Sigmoid colon (tissue), 7 donors: ENCODE results near the gene PANK2. TPM values are rescaled to one million over a fixed set of nuclear protein-coding genes. Genes with fewer than 3 reads are reported as not detected.

ENCODE experiments used
- DNase-seq: peaks from one replicate; pipeline ENCODE4 v3.0.0-alpha.2; 2019
- H3K27ac ChIP-seq, 4 donors: fragments of 200-600 bp; sonication (generic); one replicate each; pipeline ENCODE4 v1.5.1; 2016 to 2019; ENCODE audit warnings: mild to moderate bottlenecking in 1 of 4
- H3K27me3 ChIP-seq, 3 donors: fragments of 200-600 bp; sonication (generic); one replicate each; pipeline ENCODE4 v1.5.1; 2019; ENCODE audit warnings: mild to moderate bottlenecking in 1 of 3
- H3K36me3 ChIP-seq, 4 donors: fragments of 200-600 bp; sonication (generic); one replicate each; pipeline ENCODE4 v1.5.1; 2016 to 2019
- H3K4me1 ChIP-seq, 4 donors: fragments of 200-600 bp; sonication (generic); one replicate each; pipeline ENCODE4 v1.5.1; 2017 to 2019
- H3K4me3 ChIP-seq, 4 donors: fragments of 200-600 bp; sonication (generic); one replicate each; pipeline ENCODE4 v1.5.1; 2017 to 2019; ENCODE audit warnings: mild to moderate bottlenecking in 2 of 4, moderate library complexity in 1 of 4
- H3K9me3 ChIP-seq, 4 donors: fragments of 200-600 bp in 3 of 4; sonication (generic) in 3 of 4; one replicate each; pipeline versions ENCODE4 v1.5.1 to v1.6.1; 2013 to 2019
- CTCF ChIP-seq, 4 experiments: fragments of 450-650 bp in 3 of 4; fragments of 200-600 bp in 1 of 4; IDR thresholded peaks; one replicate each; pipeline ENCODE4 v1.5.1; 2016 to 2019; ENCODE audit warnings: antibody characterized with exemption in 4 of 4, mild to moderate bottlenecking in 3 of 4, moderate library complexity in 2 of 4
- EP300 ChIP-seq, 4 donors: sonication (generic); formaldehyde crosslinking; IDR thresholded peaks; one replicate each; pipeline ENCODE4 v1.6.1; 2017; ENCODE audit warnings: antibody characterized with exemption in 4 of 4
- POLR2A ChIP-seq, 2 donors: fragments of 450-650 bp; IDR thresholded peaks; one replicate each; pipeline ENCODE4 v1.6.1; 2016; ENCODE audit warnings: antibody characterized with exemption in 2 of 2, mild to moderate bottlenecking in 2 of 2, moderate library complexity in 2 of 2
- POLR2AphosphoS5 ChIP-seq, 4 donors: sonication (generic); formaldehyde crosslinking; IDR thresholded peaks; one replicate each; pipeline ENCODE4 v1.6.1; 2017; ENCODE audit warnings: antibody characterized with exemption in 4 of 4
- WGBS, 2 donors: extraction: QIAGEN DNeasy Blood & Tissue Kit; methylation state at CpG; one replicate each; pipeline ENCODE4 v1.1.7; 2013; 5-methylcytosine and 5-hydroxymethylcytosine counted together
- intact Hi-C: fragments of 100-400 bp; cut with DNase I; formaldehyde crosslinking; loops from one replicate; pipeline ENCODE4 v1.15.1; 2023
- polyA plus RNA-seq, 3 donors: library from polyadenylated mRNA; stranded (reverse); fragments of 200-250 nt; gene quantifications; one replicate each; pipeline ENCODE4 v1.2.3, GENCODE V29; 2013
- small RNA-seq, 3 donors: library from RNA; depleted of rRNA; stranded (forward); fragments of <200 nt; gene quantifications; one replicate each; pipeline ENCODE3, GENCODE V24; 2016
- total RNA-seq, 4 donors: library from RNA; depleted of rRNA; stranded (reverse); fragments of >200 nt; gene quantifications; one replicate each; pipeline ENCODE4 v1.1.0, GENCODE V29; 2016
- donor health status: healthy with polysubstance abuse.
- donor health status: Bipolar disorder and iron deficiency.
- donor health status: healthy.

Gene PANK2
- total and polyA plus RNA-seq, 7 donors = 16.2 to 43.2 (median 35.1) TPM

- intact Hi-C loops = no loop called here
- no peak overlapping the region for H3K27ac ChIP-seq
- 94% methylated on average over 2 of the region's 2 CpGs for WGBS, 2 donors
Observed at GRCh38 chr20:3973705-3974104, 84.5 kb downstream of the PANK2 start.

DNA sequence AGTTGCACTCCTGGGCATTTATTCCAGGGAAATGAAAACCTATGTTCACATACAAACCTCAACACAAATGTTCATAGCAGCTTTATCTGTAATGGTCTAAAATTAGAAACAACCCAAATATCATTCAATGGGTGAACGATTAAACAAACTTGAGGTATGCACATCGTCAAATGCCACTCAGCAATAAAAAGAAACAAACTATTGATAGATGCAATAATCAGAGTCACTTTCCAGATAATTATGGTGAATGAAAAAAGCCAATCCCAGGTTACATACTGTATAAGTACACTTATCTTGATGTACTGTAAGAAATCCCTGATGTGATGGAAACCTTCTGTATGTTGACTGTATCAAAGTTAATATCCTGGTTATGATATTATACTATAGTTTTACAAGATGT lies 87.3 kb downstream of the PANK2 start:
- no peak for DNase-seq
- WGBS, 2 donors = 33 to 66% methylated on average over 2 of the region's 2 CpGs
- intact Hi-C loops = no loop called here

More at GRCh38 chr20:3973705-3974104, 84.5 kb downstream of the PANK2 start:
- H3K9me3 ChIP-seq = peaks cover 0 to 2% (median 0%) of the 10 kb centered on the region in 4 donors
- TF ChIP-seq EP300 (IDR thresholded peaks at IDR 0.05) (no peak), POLR2AphosphoS5 (IDR thresholded peaks at IDR 0.05) (no peak), POLR2A (IDR thresholded peaks at IDR 0.05) (no peak), CTCF (IDR thresholded peaks at IDR 0.05) (no peak)
- DNase-seq = no peak
- H3K4me3 ChIP-seq = no peak overlapping the region
- H3K4me1 ChIP-seq = no peaks in the 10 kb centered on the region
- no peaks in the 10 kb centered on the region for H3K27me3 ChIP-seq
- H3K36me3 ChIP-seq = no peaks in the 10 kb centered on the region

More for the DNA sequence above, 87.3 kb downstream of the PANK2 start:
- H3K4me3 ChIP-seq = no peak overlapping the region
- TF ChIP-seq EP300 (IDR thresholded peaks at IDR 0.05) (no peak), CTCF (IDR thresholded peaks at IDR 0.05) (no peak), POLR2A (IDR thresholded peaks at IDR 0.05) (no peak), POLR2AphosphoS5 (IDR thresholded peaks at IDR 0.05) (no peak)
- H3K9me3 ChIP-seq = peaks cover 0 to 2% (median 0%) of the 10 kb centered on the region in 4 donors
- H3K27me3 ChIP-seq = no peaks in the 10 kb centered on the region
- no peaks in the 10 kb centered on the region for H3K36me3 ChIP-seq
- H3K27ac ChIP-seq = no peak overlapping the region
- peaks cover 0 to 8% (median 3%) of the 10 kb centered on the region in 4 donors for H3K4me1 ChIP-seq

Small RNA genes within 50 kb of the gene (small RNA-seq; reads per million reads assigned to genes)
- 0 to 1.2 (median 1.1) reads per million in 3 donors for gene MIR103A2

Other genes with a start within 250 kb of the PANK2 start
- not detected for gene GFRA4, start 226.0 kb upstream of the PANK2 start, total RNA-seq
- not detected for gene GFRA4, start 226.0 kb upstream of the PANK2 start, polyA plus RNA-seq
- gene ADAM33, start 207.4 kb upstream of the PANK2 start, total RNA-seq = 100 to 1,000 TPM in 2 of 4 donors, 10 to 100 TPM in 2; 49.9 to 484 (median 103) TPM
- gene ADAM33, start 207.4 kb upstream of the PANK2 start, polyA plus RNA-seq = 10 to 100 TPM in 1 of 3 donors, 1 to 10 TPM in 1, under 1 TPM in 1; 0.69 to 12.3 (median 5.4) TPM
- gene SIGLEC1, start 176.8 kb upstream of the PANK2 start, total RNA-seq = 10 to 100 TPM in 3 of 4 donors, 1 to 10 TPM in 1; 9.9 to 17.1 (median 10.2) TPM
- 1 to 10 TPM; 2.4 to 6.9 (median 5.3) TPM for gene SIGLEC1, start 176.8 kb upstream of the PANK2 start, polyA plus RNA-seq
- 10 to 100 TPM in 1 of 4 donors, 1 to 10 TPM in 3; 2.2 to 10.5 (median 7.8) TPM for gene HSPA12B, start 156.7 kb upstream of the PANK2 start, total RNA-seq
- 1 to 10 TPM in 2 of 3 donors, under 1 TPM in 1; 0.69 to 7.8 (median 2.9) TPM for gene HSPA12B, start 156.7 kb upstream of the PANK2 start, polyA plus RNA-seq
- gene ADISSP, start 121.6 kb upstream of the PANK2 start, total RNA-seq = 100 to 1,000 TPM in 1 of 4 donors, 10 to 100 TPM in 3; 53.2 to 116 (median 69.6) TPM
- 10 to 100 TPM; 15.7 to 38.1 (median 18.0) TPM for gene ADISSP, start 121.6 kb upstream of the PANK2 start, polyA plus RNA-seq
- under 1 TPM in 1 of 4 donors, not detected in 3; 0.81 TPM for gene SPEF1, start 107.9 kb upstream of the PANK2 start, total RNA-seq
- gene SPEF1, start 107.9 kb upstream of the PANK2 start, polyA plus RNA-seq = under 1 TPM in 1 of 3 donors, not detected in 2; 0.12 TPM
- 10 to 100 TPM; 73.4 to 99.9 (median 84.3) TPM for gene CENPB, start 102.6 kb upstream of the PANK2 start, total RNA-seq
- 10 to 100 TPM; 52.7 to 71.4 (median 58.9) TPM for gene CENPB, start 102.6 kb upstream of the PANK2 start, polyA plus RNA-seq
- gene CDC25B, start 93.1 kb upstream of the PANK2 start, total RNA-seq = 10 to 100 TPM; 18.9 to 59.8 (median 26.9) TPM
- 10 to 100 TPM; 12.5 to 65.8 (median 13.8) TPM for gene CDC25B, start 93.1 kb upstream of the PANK2 start, polyA plus RNA-seq
- gene AP5S1, start 68.8 kb upstream of the PANK2 start, total RNA-seq = 10 to 100 TPM in 1 of 4 donors, 1 to 10 TPM in 3; 5.4 to 11.8 (median 7.3) TPM
- 10 to 100 TPM; 10.8 to 14.5 (median 14.1) TPM for gene AP5S1, start 68.8 kb upstream of the PANK2 start, polyA plus RNA-seq
- 10 to 100 TPM; 15.7 to 29.4 (median 19.7) TPM for gene MAVS, start 42.6 kb upstream of the PANK2 start, total RNA-seq
- gene MAVS, start 42.6 kb upstream of the PANK2 start, polyA plus RNA-seq = 10 to 100 TPM in 2 of 3 donors, 1 to 10 TPM in 1; 9.6 to 55.2 (median 18.0) TPM
- 10 to 100 TPM in 2 of 4 donors, 1 to 10 TPM in 2; 5.6 to 11.0 (median 9.9) TPM for gene RNF24, start 126.2 kb downstream of the PANK2 start, total RNA-seq
- 1 to 10 TPM in 2 of 3 donors, under 1 TPM in 1; 0.60 to 4.6 (median 1.4) TPM for gene RNF24, start 126.2 kb downstream of the PANK2 start, polyA plus RNA-seq